ENCODE results near the gene GATA1.
"Not testable (repeated sequence)": the region's sequence is repeated elsewhere in the genome, so short reads cannot be mapped to it uniquely, and the experiment has no call there.

GATA1 gene

DNA sequence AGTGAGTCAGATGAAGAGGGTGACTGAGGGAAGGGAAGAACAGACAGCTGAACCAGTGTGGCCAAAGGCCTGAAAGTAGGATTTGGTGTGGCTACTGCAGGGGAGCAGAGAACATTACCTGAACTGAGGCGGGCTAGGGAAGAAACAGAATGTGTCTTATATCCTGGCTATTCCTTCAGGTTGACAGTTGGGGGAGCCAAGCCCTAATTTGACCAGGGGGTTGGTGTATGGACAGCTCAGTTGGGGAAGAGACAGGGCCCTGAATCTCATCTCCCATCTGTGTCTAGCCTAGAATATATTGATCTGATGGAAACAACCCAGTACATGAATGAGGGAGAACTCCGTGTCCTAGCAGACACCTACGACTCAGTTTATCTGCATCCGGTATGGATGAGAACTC lies 19.7 kb downstream of the GATA1 start:
- Histone ChIP-seq H3K36me3 (ENCODE audit: control insufficient read depth in 5 of 5, insufficient read depth in 5 of 5, low read length in 5 of 5) (peaks cover 12 to 32% (median 17%) of the 10 kb centered on the region in 5 donors), H3K27ac (ENCODE audit: low read depth, low read length) (no peak overlapping the region), H3K9ac (ENCODE audit: low read length in 5 of 5) (no peak overlapping the region), H3K9me3 (ENCODE audit: control insufficient read depth in 5 of 5, low read length in 5 of 5) (no peaks in the 10 kb centered on the region), H3K4me1 (ENCODE audit: control insufficient read depth in 5 of 5, insufficient read depth in 5 of 5, low read length in 5 of 5) (peaks cover 0 to 9% (median 5%) of the 10 kb centered on the region in 5 donors), H3K4me3 (ENCODE audit: low read depth in 1 of 5, low read length in 5 of 5) (no peak overlapping the region), H3K27me3 (ENCODE audit: control insufficient read depth in 5 of 5, insufficient read depth in 4 of 5, low read length in 5 of 5) (peaks cover 0 to 6% (median 3%) of the 10 kb centered on the region in 5 donors)

DNA sequence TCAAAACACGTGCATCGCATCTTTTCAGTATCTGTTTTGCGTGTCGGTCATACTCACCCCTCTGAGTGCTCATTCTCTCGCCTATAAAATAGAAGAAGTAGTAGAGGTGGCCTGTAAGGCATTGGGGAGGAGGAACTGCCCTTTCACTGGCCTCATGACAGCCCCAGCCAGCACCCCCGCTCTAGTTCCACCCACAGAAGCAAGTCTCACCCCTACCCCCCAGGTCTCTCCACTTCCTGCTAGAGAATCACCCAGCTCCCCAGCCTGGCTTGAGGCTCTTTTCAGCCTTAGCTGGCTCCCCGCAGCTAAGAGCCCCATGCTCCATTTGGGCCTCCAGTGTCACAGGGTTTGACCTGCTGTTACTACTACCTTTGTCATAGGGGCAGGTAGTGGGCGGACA lies 27.3 kb downstream of the GATA1 start:
- Histone ChIP-seq H3K36me3 (ENCODE audit: control insufficient read depth in 5 of 5, insufficient read depth in 5 of 5, low read length in 5 of 5) (peaks cover 4 to 48% (median 39%) of the 10 kb centered on the region in 5 donors), H3K27me3 (ENCODE audit: control insufficient read depth in 5 of 5, insufficient read depth in 4 of 5, low read length in 5 of 5) (peaks cover 0 to 7% (median 4%) of the 10 kb centered on the region in 5 donors), H3K4me3 (ENCODE audit: low read depth in 1 of 5, low read length in 5 of 5) (no peak overlapping the region), H3K9ac (ENCODE audit: low read length in 5 of 5) (no peak overlapping the region), H3K4me1 (ENCODE audit: control insufficient read depth in 5 of 5, insufficient read depth in 5 of 5, low read length in 5 of 5) (no peaks in the 10 kb centered on the region), H3K27ac (ENCODE audit: low read depth, low read length) (no peak overlapping the region), H3K9me3 (ENCODE audit: control insufficient read depth in 5 of 5, low read length in 5 of 5) (no peaks in the 10 kb centered on the region)

DNA sequence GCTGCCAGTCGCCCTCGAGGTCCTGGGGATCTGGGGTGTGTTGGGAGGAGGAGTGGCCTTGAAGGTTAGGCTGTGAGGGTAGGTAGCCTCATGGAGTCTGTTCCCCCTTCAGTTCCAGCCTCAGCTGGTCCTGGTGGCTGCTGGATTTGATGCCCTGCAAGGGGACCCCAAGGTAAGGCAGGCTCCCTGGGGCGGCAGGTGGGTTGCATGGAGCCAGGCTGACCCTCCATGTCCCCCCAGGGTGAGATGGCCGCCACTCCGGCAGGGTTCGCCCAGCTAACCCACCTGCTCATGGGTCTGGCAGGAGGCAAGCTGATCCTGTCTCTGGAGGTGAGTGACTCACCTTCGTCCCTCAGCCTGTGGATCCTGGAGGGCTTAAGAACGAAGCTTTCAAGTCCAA lies 28.3 kb downstream of the GATA1 start:
- Histone ChIP-seq H3K27ac (ENCODE audit: low read depth, low read length) (no peak overlapping the region), H3K4me3 (ENCODE audit: low read depth in 1 of 5, low read length in 5 of 5) (no peak overlapping the region), H3K9ac (ENCODE audit: low read length in 5 of 5) (no peak overlapping the region), H3K4me1 (ENCODE audit: control insufficient read depth in 5 of 5, insufficient read depth in 5 of 5, low read length in 5 of 5) (no peaks in the 10 kb centered on the region), H3K36me3 (ENCODE audit: control insufficient read depth in 5 of 5, insufficient read depth in 5 of 5, low read length in 5 of 5) (peaks cover 0 to 54% (median 39%) of the 10 kb centered on the region in 5 donors), H3K27me3 (ENCODE audit: control insufficient read depth in 5 of 5, insufficient read depth in 4 of 5, low read length in 5 of 5) (peaks cover 0 to 7% (median 4%) of the 10 kb centered on the region in 5 donors), H3K9me3 (ENCODE audit: control insufficient read depth in 5 of 5, low read length in 5 of 5) (no peaks in the 10 kb centered on the region)

DNA sequence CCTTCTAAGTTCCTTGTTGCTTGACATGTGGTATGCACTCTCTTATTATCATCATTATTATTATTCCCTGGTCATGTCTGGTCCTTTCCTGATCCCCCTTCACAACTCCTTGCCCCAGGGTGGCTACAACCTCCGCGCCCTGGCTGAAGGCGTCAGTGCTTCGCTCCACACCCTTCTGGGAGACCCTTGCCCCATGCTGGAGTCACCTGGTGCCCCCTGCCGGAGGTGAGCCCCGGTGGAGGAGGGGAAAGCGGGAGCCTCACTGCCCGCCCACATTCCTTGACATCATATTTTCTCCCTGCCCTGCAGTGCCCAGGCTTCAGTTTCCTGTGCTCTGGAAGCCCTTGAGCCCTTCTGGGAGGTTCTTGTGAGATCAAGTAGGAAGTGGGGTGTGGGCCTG lies 28.9 kb downstream of the GATA1 start:
- H3K27ac ChIP-seq (ENCODE audit: low read depth, low read length), result no peak overlapping the region
- no peak overlapping the region for H3K9ac ChIP-seq (ENCODE audit: low read length in 5 of 5)
- no peaks in the 10 kb centered on the region for H3K9me3 ChIP-seq (ENCODE audit: control insufficient read depth in 5 of 5, low read length in 5 of 5)
- peaks cover 0 to 60% (median 42%) of the 10 kb centered on the region in 5 donors for H3K36me3 ChIP-seq (ENCODE audit: control insufficient read depth in 5 of 5, insufficient read depth in 5 of 5, low read length in 5 of 5)
- no peaks in the 10 kb centered on the region for H3K4me1 ChIP-seq (ENCODE audit: control insufficient read depth in 5 of 5, insufficient read depth in 5 of 5, low read length in 5 of 5)
- peaks cover 0 to 8% (median 4%) of the 10 kb centered on the region in 5 donors for H3K27me3 ChIP-seq (ENCODE audit: control insufficient read depth in 5 of 5, insufficient read depth in 4 of 5, low read length in 5 of 5)
- H3K4me3 ChIP-seq (ENCODE audit: low read depth in 1 of 5, low read length in 5 of 5), result no peak overlapping the region

DNA sequence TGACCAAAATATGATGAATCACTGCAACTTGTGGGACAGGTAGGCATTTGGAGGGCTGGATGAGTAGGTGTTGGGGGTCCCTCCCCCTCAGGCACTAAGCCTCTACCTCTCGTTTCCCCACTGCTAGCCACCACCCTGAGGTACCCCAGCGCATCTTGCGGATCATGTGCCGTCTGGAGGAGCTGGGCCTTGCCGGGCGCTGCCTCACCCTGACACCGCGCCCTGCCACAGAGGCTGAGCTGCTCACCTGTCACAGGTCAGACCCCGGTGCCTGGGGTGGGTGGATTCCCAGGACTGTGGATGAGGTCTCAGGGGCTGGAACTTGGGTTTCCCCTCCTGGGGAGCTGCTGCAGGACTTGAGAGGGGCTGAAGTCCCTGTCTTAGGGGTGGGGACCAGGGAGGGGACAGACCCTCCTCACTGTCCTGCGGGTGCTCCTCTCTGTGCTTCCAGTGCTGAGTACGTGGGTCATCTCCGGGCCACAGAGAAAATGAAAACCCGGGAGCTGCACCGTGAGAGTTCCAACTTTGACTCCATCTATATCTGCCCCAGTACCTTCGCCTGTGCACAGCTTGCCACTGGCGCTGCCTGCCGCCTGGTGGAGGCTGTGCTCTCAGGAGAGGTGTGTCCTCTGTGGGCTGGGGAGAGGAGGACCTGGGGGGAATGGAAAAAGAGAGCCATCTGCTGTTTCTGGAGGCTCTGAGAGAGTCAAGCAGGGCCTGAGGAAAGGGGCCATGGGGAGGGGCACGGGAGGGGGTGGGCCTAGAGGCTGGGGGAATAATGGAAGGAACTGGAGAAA lies 29.8 kb downstream of the GATA1 start:
- Histone ChIP-seq H3K27me3 (ENCODE audit: control insufficient read depth in 5 of 5, insufficient read depth in 4 of 5, low read length in 5 of 5) (peaks cover 0 to 11% (median 6%) of the 10 kb centered on the region in 5 donors), H3K4me3 (ENCODE audit: low read depth in 1 of 5, low read length in 5 of 5) (no peak overlapping the region), H3K4me1 (ENCODE audit: control insufficient read depth in 5 of 5, insufficient read depth in 5 of 5, low read length in 5 of 5) (no peaks in the 10 kb centered on the region), H3K9me3 (ENCODE audit: control insufficient read depth in 5 of 5, low read length in 5 of 5) (no peaks in the 10 kb centered on the region), H3K27ac (ENCODE audit: low read depth, low read length) (no peak overlapping the region), H3K36me3 (ENCODE audit: control insufficient read depth in 5 of 5, insufficient read depth in 5 of 5, low read length in 5 of 5) (peaks cover 0 to 60% (median 44%) of the 10 kb centered on the region in 5 donors), H3K9ac (ENCODE audit: low read length in 5 of 5) (no peak overlapping the region)

DNA sequence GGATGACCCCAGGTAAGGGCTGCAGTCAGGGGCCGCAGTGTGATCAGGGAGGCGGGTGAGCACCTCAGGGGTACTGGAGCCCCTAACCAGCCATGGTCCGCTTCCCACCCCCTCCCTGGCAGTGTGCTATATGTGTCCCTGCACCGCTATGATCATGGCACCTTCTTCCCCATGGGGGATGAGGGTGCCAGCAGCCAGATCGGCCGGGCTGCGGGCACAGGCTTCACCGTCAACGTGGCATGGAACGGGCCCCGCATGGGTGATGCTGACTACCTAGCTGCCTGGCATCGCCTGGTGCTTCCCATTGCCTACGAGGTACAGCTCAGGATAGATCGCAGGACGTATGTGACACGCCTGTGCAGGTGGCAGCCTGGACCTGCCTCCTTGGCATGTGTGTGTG lies 31.7 kb downstream of the GATA1 start:
- Histone ChIP-seq H3K4me1 (ENCODE audit: control insufficient read depth in 5 of 5, insufficient read depth in 5 of 5, low read length in 5 of 5) (no peaks in the 10 kb centered on the region), H3K9ac (ENCODE audit: low read length in 5 of 5) (no peak overlapping the region), H3K9me3 (ENCODE audit: control insufficient read depth in 5 of 5, low read length in 5 of 5) (no peaks in the 10 kb centered on the region), H3K27ac (ENCODE audit: low read depth, low read length) (no peak overlapping the region), H3K4me3 (ENCODE audit: low read depth in 1 of 5, low read length in 5 of 5) (no peak overlapping the region), H3K27me3 (ENCODE audit: control insufficient read depth in 5 of 5, insufficient read depth in 4 of 5, low read length in 5 of 5) (peaks cover 0 to 15% (median 11%) of the 10 kb centered on the region in 5 donors), H3K36me3 (ENCODE audit: control insufficient read depth in 5 of 5, insufficient read depth in 5 of 5, low read length in 5 of 5) (peaks cover 0 to 67% (median 47%) of the 10 kb centered on the region in 5 donors)

DNA sequence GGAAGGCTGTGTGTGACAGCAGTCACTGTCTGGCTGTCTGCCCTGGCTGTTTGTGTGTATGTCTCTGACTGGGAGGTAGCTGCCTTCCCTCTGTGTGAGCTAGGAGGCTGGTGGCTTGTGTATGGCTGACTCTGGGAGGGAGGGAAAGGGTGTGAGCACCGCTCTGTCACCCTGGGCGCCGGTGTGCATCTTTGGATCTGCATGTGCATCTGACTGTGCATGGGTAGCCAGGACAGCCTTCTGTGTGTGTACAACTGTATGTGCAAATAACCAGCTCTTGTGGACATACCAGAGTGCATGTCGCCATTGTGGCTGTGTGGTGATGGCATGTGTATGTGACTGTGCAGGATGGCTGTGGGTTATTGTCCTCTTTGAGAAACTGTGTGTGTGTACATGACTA lies 32.5 kb downstream of the GATA1 start:
- H3K27me3 ChIP-seq (ENCODE audit: control insufficient read depth in 5 of 5, insufficient read depth in 4 of 5, low read length in 5 of 5), result peaks cover 0 to 19% (median 14%) of the 10 kb centered on the region in 5 donors
- H3K27ac ChIP-seq (ENCODE audit: low read depth, low read length), result no peak overlapping the region
- H3K9me3 ChIP-seq (ENCODE audit: control insufficient read depth in 5 of 5, low read length in 5 of 5), result no peaks in the 10 kb centered on the region
- peaks cover 0 to 75% (median 54%) of the 10 kb centered on the region in 5 donors for H3K36me3 ChIP-seq (ENCODE audit: control insufficient read depth in 5 of 5, insufficient read depth in 5 of 5, low read length in 5 of 5)
- H3K9ac ChIP-seq (ENCODE audit: low read length in 5 of 5), result no peak overlapping the region
- no peaks in the 10 kb centered on the region for H3K4me1 ChIP-seq (ENCODE audit: control insufficient read depth in 5 of 5, insufficient read depth in 5 of 5, low read length in 5 of 5)
- H3K4me3 ChIP-seq (ENCODE audit: low read depth in 1 of 5, low read length in 5 of 5), result no peak overlapping the region

DNA sequence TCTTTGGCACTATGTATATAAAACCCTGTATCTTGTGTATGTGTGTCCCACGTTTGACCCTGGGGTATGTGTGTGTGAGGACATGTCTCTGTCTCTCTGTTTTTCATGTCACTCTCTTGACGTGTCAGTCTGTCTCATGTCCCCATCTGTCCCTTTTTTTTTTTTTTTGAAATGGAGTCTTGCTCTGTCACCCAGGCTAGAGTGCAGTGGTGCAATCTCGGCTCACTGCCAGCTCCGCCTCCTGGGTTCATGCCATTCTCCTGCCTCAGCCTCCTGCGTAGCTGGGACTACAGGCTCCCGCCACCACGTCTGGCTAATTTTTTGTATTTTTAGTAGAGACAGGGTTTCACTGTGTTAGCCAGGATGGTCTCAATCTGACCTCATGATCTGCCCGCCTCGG lies 33.0 kb downstream of the GATA1 start:
- not testable (repeated sequence) for H3K4me1 ChIP-seq (ENCODE audit: control insufficient read depth in 5 of 5, insufficient read depth in 5 of 5, low read length in 5 of 5); H3K9ac ChIP-seq (ENCODE audit: low read length in 5 of 5); H3K4me3 ChIP-seq (ENCODE audit: low read depth in 1 of 5, low read length in 5 of 5); H3K27ac ChIP-seq (ENCODE audit: low read depth, low read length); H3K9me3 ChIP-seq (ENCODE audit: control insufficient read depth in 5 of 5, low read length in 5 of 5)
- peaks cover 0 to 77% (median 58%) of the 10 kb centered on the region in 5 donors for H3K36me3 ChIP-seq (ENCODE audit: control insufficient read depth in 5 of 5, insufficient read depth in 5 of 5, low read length in 5 of 5)
- peaks cover 0 to 23% (median 14%) of the 10 kb centered on the region in 5 donors for H3K27me3 ChIP-seq (ENCODE audit: control insufficient read depth in 5 of 5, insufficient read depth in 4 of 5, low read length in 5 of 5)

DNA sequence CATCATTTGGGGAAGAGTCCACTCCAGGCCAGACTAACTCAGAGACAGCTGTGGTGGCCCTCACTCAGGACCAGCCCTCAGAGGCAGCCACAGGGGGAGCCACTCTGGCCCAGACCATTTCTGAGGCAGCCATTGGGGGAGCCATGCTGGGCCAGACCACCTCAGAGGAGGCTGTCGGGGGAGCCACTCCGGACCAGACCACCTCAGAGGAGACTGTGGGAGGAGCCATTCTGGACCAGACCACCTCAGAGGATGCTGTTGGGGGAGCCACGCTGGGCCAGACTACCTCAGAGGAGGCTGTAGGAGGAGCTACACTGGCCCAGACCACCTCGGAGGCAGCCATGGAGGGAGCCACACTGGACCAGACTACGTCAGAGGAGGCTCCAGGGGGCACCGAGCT lies 36.7 kb downstream of the GATA1 start:
- H3K27ac ChIP-seq (ENCODE audit: low read depth, low read length), result no peak overlapping the region
- H3K4me3 ChIP-seq (ENCODE audit: low read depth in 1 of 5, low read length in 5 of 5), result no peak overlapping the region
- H3K4me1 ChIP-seq (ENCODE audit: control insufficient read depth in 5 of 5, insufficient read depth in 5 of 5, low read length in 5 of 5), result no peaks in the 10 kb centered on the region
- H3K27me3 ChIP-seq (ENCODE audit: control insufficient read depth in 5 of 5, insufficient read depth in 4 of 5, low read length in 5 of 5), result peaks cover 0 to 21% (median 7%) of the 10 kb centered on the region in 5 donors
- no peak overlapping the region for H3K9ac ChIP-seq (ENCODE audit: low read length in 5 of 5)
- peaks cover 0 to 13% (median 5%) of the 10 kb centered on the region in 5 donors for H3K9me3 ChIP-seq (ENCODE audit: control insufficient read depth in 5 of 5, low read length in 5 of 5)
- H3K36me3 ChIP-seq (ENCODE audit: control insufficient read depth in 5 of 5, insufficient read depth in 5 of 5, low read length in 5 of 5), result peaks cover 0 to 60% (median 44%) of the 10 kb centered on the region in 5 donors

DNA sequence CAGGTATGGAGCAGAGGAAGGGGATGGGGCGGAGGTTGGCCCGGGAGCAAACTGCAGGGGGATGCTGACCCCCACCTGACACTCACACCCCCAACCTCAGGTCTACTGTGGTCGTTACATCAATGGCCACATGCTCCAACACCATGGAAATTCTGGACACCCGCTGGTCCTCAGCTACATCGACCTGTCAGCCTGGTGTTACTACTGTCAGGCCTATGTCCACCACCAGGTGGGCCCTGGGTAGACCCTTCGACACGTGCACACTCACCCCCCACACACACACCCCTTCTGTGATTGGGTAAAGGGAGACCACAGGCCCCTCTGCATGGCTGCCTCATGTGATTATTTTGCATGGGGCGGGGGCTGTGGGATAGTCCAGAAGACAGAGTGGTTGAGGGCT lies 37.7 kb downstream of the GATA1 start:
- Histone ChIP-seq H3K4me1 (ENCODE audit: control insufficient read depth in 5 of 5, insufficient read depth in 5 of 5, low read length in 5 of 5) (no peaks in the 10 kb centered on the region), H3K27ac (ENCODE audit: low read depth, low read length) (no peak overlapping the region), H3K36me3 (ENCODE audit: control insufficient read depth in 5 of 5, insufficient read depth in 5 of 5, low read length in 5 of 5) (peaks cover 0 to 50% (median 38%) of the 10 kb centered on the region in 5 donors), H3K27me3 (ENCODE audit: control insufficient read depth in 5 of 5, insufficient read depth in 4 of 5, low read length in 5 of 5) (peaks cover 0 to 25% (median 12%) of the 10 kb centered on the region in 5 donors), H3K9ac (ENCODE audit: low read length in 5 of 5) (no peak overlapping the region), H3K9me3 (ENCODE audit: control insufficient read depth in 5 of 5, low read length in 5 of 5) (peaks cover 0 to 13% (median 5%) of the 10 kb centered on the region in 5 donors), H3K4me3 (ENCODE audit: low read depth in 1 of 5, low read length in 5 of 5) (no peak overlapping the region)
